ENCODE measurements around the gene UNC5A. TPM values are rescaled to one million over a fixed set of nuclear protein-coding genes. Genes with fewer than 3 reads are reported as not detected.

The UNC5A gene
- total RNA-seq, 2 donors from 2014 or later, result 0.89 to 1.4 TPM

DNA sequence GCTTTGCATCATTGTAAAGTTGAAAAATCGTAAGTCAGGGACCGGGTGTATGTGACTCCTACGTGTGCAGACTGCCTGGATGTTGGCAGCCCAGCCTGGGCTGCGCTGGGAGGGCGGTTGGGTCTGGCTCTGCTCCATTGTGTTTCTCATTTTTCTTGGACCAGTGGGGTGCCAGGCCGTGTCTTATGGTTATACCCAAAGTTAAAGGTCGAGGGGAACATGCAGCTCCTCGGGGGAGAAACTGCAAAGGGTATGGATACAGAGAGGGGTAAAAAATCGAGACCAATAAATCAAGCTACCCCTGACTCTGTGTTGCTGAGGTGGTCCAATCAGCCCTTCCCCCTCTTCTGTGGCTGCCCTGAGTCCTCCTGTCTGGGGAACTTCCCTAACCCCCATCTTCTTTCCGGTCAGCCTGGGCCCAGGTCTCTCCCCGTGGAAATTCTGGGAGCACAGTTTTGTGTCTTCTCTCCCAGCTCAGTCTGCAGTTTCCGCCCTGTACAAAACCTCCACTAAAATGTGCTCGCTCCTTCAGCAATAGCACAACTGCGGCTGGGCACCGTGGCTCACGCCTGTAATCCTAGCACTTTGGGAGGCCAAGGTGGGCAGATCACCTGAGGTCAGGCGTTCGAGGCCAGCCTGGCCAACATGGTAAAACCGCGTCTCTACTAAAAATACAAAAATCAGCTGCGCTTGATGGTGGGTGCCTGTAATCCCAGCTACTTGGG is 34.1 kb upstream of the UNC5A start:
- no peaks in the 10 kb centered on the region for H3K9me3 Mint-ChIP-seq
- no peaks in the 10 kb centered on the region for H3K36me3 Mint-ChIP-seq (ENCODE audit: low read depth)
- H3K27me3 Mint-ChIP-seq (ENCODE audit: insufficient read depth), result peaks cover 11% of the 10 kb centered on the region
- H3K27ac Mint-ChIP-seq, result no peak overlapping the region
- peak; percentile 35 for DNase-seq
- TF ChIP-seq, protein P1, sequence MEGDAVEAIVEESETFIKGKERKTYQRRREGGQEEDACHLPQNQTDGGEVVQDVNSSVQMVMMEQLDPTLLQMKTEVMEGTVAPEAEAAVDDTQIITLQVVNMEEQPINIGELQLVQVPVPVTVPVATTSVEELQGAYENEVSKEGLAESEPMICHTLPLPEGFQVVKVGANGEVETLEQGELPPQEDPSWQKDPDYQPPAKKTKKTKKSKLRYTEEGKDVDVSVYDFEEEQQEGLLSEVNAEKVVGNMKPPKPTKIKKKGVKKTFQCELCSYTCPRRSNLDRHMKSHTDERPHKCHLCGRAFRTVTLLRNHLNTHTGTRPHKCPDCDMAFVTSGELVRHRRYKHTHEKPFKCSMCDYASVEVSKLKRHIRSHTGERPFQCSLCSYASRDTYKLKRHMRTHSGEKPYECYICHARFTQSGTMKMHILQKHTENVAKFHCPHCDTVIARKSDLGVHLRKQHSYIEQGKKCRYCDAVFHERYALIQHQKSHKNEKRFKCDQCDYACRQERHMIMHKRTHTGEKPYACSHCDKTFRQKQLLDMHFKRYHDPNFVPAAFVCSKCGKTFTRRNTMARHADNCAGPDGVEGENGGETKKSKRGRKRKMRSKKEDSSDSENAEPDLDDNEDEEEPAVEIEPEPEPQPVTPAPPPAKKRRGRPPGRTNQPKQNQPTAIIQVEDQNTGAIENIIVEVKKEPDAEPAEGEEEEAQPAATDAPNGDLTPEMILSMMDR (conservative IDR thresholded peaks at IDR 0.05), result no peak
- H3K27me3 ChIP-seq (ENCODE audit: control insufficient read depth, insufficient read depth, low read length, poor library complexity, severe bottlenecking), result no peaks in the 10 kb centered on the region
- H3K9ac ChIP-seq (ENCODE audit: extremely low read depth, low read length, poor library complexity, severe bottlenecking), result no peak overlapping the region
- WGBS, 2 experiments (ENCODE audit: insufficient coverage in 1 of 2, insufficient read length in 1 of 2), result 72 to 83% methylated on average over 15 to 21 of the region's 21 CpGs
- no peak overlapping the region for H3K4me3 Mint-ChIP-seq
- no peak overlapping the region for H3K27ac ChIP-seq (ENCODE audit: low read depth, low read length)
- H3K4me3 ChIP-seq (ENCODE audit: low read length), result no peak overlapping the region
- no peaks in the 10 kb centered on the region for H3K4me1 ChIP-seq (ENCODE audit: control insufficient read depth, insufficient read depth, low read length)
- no peaks in the 10 kb centered on the region for H3K36me3 ChIP-seq (ENCODE audit: control insufficient read depth, insufficient read depth, low read length)
- H3K9me3 ChIP-seq (ENCODE audit: control insufficient read depth, low read length), result no peaks in the 10 kb centered on the region
- peaks cover 14% of the 10 kb centered on the region for H3K4me1 Mint-ChIP-seq

DNA sequence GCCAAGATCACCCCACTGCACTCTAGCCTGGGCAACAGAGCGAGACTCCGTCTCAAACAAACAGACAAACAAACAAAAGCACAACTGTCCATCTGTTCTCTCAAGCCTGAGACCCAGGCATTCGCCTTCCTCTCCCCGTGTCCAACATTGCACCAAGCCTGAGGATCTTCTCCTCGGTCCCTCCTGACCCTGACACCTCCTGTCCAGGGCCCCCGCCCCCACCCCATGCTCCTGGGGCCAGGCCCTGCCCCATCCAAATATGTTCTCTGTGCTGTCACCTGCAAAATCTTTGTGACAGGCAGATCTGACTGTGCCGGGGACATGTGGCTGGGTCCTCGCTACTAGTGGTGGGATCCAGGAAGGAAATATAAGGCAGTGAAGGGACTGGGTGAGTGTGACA is 33.4 kb upstream of the UNC5A start:
- H3K4me1 Mint-ChIP-seq, result peaks cover 14% of the 10 kb centered on the region
- no peak overlapping the region for H3K27ac Mint-ChIP-seq
- no peaks in the 10 kb centered on the region for H3K27me3 ChIP-seq (ENCODE audit: control insufficient read depth, insufficient read depth, low read length, poor library complexity, severe bottlenecking)
- DNase-seq, result peak; percentile 24
- H3K36me3 Mint-ChIP-seq (ENCODE audit: low read depth), result no peaks in the 10 kb centered on the region
- no peak overlapping the region for H3K9ac ChIP-seq (ENCODE audit: extremely low read depth, low read length, poor library complexity, severe bottlenecking)
- no peaks in the 10 kb centered on the region for H3K9me3 ChIP-seq (ENCODE audit: control insufficient read depth, low read length)
- no peak overlapping the region for H3K4me3 Mint-ChIP-seq
- H3K36me3 ChIP-seq (ENCODE audit: control insufficient read depth, insufficient read depth, low read length), result no peaks in the 10 kb centered on the region
- no peaks in the 10 kb centered on the region for H3K9me3 Mint-ChIP-seq
- TF ChIP-seq, protein P1 (conservative IDR thresholded peaks at IDR 0.05), result no peak
- H3K4me3 ChIP-seq (ENCODE audit: low read length), result no peak overlapping the region
- peaks cover 11% of the 10 kb centered on the region for H3K27me3 Mint-ChIP-seq (ENCODE audit: insufficient read depth)
- H3K27ac ChIP-seq (ENCODE audit: low read depth, low read length), result no peak overlapping the region
- no peaks in the 10 kb centered on the region for H3K4me1 ChIP-seq (ENCODE audit: control insufficient read depth, insufficient read depth, low read length)
- 86 to 95% methylated on average over 4 to 8 of the region's 8 CpGs for WGBS, 2 experiments (ENCODE audit: insufficient coverage in 1 of 2, insufficient read length in 1 of 2)

DNA sequence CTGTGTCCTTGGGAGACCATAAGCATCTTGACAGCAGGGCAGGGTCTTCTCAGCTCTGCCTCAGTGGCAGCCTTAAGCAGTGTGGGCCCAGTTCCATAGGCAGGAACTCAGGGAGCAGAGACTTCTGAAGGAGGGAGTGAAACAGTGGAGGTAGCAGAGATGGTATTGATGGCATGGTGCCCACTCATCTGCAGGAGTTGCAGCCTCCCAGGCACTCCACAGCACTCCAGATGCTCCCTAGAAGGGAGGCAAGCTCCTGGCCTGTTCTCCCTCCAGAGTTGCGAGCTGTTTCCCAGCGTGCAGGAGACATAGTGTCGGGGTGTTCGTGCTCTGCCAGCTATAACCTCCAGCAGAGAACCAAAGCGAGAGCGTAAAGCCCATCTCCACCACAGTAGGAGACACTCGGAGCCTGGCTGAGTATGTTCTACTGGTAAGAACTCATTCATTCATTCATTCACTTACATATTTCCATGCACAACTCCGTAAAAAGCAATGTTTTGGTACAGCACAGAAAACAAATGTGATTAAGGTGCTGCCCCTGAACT is 31.4 kb upstream of the UNC5A start:
- H3K9me3 Mint-ChIP-seq, result no peaks in the 10 kb centered on the region
- no peaks in the 10 kb centered on the region for H3K4me1 ChIP-seq (ENCODE audit: control insufficient read depth, insufficient read depth, low read length)
- H3K9me3 ChIP-seq (ENCODE audit: control insufficient read depth, low read length), result no peaks in the 10 kb centered on the region
- H3K9ac ChIP-seq (ENCODE audit: extremely low read depth, low read length, poor library complexity, severe bottlenecking), result no peak overlapping the region
- H3K4me3 Mint-ChIP-seq, result no peak overlapping the region
- no peaks in the 10 kb centered on the region for H3K36me3 Mint-ChIP-seq (ENCODE audit: low read depth)
- peak; percentile 20 for DNase-seq
- no peaks in the 10 kb centered on the region for H3K27me3 ChIP-seq (ENCODE audit: control insufficient read depth, insufficient read depth, low read length, poor library complexity, severe bottlenecking)
- no peaks in the 10 kb centered on the region for H3K36me3 ChIP-seq (ENCODE audit: control insufficient read depth, insufficient read depth, low read length)
- H3K27me3 Mint-ChIP-seq (ENCODE audit: insufficient read depth), result peaks cover 6% of the 10 kb centered on the region
- TF ChIP-seq, protein P1 (conservative IDR thresholded peaks at IDR 0.05), result no peak
- no peak overlapping the region for H3K27ac Mint-ChIP-seq
- H3K27ac ChIP-seq (ENCODE audit: low read depth, low read length), result no peak overlapping the region
- H3K4me3 ChIP-seq (ENCODE audit: low read length), result no peak overlapping the region
- 93 to 94% methylated on average over 3 to 8 of the region's 8 CpGs for WGBS, 2 experiments (ENCODE audit: insufficient coverage in 1 of 2, insufficient read length in 1 of 2)
- peaks cover 14% of the 10 kb centered on the region for H3K4me1 Mint-ChIP-seq

Data from endodermal cell (in vitro differentiated cells).